GM19240 (cell line): ENCODE measurements around the gene FES.
A peak's percentile ranks its signal among the peaks of the same experiment; 100 is the strongest.
"Not testable (repeated sequence)": the region's sequence is repeated elsewhere in the genome, so short reads cannot be mapped to it uniquely, and the experiment has no call there.

ENCODE experiments used
- DNase-seq: peaks from one replicate; pipeline ENCODE4 v3.0.0; 2011; ENCODE audit warnings: low spot score; ENCODE audit not compliant: insufficient read length

FES gene

DNA sequence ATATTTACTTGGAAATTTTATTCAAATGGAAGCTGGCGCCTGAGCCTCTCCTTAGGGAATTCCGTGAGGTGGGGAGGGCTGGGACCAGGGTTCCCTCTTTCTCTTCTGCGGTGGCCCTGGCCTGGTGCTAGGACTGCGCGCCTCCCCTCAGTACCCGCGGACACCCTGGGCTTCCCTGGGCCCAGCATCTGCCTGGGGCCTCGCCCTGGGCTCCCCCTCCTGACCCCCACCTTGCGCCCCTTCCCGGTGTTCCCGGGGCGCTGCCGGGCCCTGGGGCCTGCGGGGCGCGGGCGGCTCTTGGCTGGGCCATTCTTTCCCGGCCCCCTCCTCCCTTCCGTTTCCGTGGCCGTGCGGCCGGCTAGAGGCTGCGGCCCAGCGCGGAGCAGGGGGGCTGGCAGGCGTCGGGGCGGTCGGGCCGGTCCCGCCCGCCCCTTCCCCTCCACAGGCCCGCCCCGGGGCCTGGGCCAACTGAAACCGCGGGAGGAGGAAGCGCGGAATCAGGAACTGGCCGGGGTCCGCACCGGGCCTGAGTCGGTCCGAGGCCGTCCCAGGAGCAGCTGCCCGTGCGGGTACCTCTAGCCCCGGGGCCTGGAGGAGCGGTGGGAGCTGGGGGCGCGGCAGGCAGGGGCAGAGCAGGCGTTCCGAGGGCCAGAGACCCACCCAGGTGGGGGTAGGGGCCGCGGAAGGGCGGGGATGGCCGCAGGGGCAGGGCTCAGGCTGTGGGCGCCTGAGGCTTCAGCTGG is at the start of gene FES:
TSS of gene FES (plus strand) at position 529 of the 743 bp plus-strand sequence. CDS start 542 bp downstream, outside the sequence.
- no peak for DNase-seq

GRCh38 chr15:90834626-90835025 is 49.7 kb upstream of the FES start:
- no peak for DNase-seq

DNA sequence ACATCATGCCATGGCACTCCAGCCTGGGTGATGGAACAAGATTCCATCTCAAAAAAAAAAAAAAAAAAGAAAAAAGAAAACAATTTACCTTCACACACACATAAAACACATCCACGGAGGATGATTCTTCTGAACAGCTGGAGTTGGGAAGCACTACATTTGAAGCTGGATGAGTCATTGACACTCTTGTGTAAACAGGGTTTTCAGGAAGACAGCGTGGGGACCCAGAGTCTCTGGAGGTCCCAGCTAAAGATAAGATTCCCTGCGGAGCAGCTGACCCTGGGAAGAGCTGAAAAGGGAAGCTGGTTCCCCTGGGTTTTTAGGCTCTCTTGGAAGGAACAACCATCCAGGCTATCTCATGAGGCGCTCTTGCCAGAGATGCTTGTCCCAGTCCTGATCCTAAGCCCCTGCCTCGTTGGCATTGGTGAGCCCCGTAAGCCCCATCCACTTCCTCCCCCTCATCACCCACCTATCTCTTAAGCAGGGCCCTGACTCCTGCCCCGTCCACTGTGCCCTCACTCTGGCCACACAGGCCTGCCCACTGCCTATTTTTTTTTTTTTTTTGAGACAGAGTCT is 47.9 kb upstream of the FES start:
- no peak for DNase-seq

DNA sequence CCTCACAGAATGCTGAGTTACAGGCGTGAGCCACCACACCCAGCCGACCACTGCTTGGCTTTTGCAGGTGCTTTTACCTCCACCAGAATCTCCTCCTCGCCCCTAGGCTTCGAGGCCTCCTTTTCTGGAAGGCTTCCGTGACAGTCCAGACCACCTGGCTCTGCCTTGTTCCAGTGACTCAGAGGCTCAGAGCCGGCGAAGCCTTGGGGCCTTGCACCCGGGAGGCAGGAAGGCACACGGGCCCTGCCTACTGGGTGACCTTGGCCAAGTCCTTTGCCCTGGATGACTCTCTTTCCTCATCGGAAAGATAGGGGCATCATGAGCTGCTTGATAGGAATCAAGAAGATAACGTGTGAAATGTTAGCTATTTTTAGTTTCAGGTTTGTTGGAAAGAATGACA is 47.2 kb upstream of the FES start:
- no peak for DNase-seq

- DNase-seq, result no peak
Measured at GRCh38 chr15:90838139-90838538, 46.2 kb upstream of the FES start.

GRCh38 chr15:90838544-90838943 is 45.8 kb upstream of the FES start:
- no peak for DNase-seq

GRCh38 chr15:90839187-90840071 is 44.9 kb upstream of the FES start:
- DNase-seq, result peak; percentile 62

DNA sequence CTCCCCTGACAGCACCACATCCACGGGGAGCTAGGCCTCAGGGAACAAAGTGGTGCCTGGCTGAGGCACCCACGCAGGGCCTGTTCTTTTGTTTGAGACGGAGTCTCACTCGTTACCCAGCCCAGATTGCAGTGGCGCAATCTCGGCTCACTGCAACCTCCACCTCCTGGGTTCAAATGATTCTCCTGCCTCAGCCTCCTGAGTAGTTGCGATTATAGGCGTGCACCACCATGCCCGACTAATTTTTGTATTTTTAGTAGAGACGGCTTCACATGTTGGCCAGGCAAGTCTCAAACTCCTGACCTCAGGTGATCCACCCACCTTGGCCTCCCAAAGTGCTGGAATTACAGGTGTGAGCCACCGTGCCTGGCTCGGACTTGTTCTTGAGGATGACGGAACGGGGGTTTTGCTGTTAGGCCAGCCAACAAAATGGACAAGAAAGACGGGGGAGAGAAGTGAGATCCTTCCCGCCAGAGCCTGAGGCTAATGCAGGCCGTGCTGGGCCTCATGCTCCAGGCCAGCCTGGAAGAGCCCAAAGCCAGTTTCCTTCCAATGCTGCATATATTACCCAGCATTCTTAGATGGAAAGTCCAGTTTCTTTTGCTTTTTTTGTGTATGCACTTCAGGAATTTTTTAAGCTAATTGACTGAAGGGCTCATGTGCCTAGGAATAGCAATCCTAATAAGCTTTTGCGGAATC is 44.0 kb upstream of the FES start:
- DNase-seq, result no peak

DNA sequence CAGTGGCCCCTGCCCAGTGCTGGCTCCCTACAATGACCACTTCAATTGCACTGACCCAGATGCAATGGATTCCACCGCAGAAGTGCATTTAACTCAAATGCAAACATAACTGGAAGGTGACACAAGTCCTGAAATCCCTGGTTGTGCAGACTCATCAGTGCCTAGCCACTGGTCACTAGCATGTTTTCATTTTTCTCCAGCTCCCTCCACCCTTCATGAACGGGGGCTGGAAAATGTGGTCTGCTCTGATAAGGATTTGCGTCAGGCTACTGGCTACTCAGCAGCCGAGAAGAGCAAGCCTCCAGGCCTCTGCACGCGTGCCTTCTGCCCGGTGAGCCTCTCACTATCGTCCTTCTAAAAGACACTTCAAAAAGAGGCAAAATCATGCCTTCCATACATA is 43.4 kb upstream of the FES start:
- no peak for DNase-seq

GRCh38 chr15:90844696-90845095 is 39.6 kb upstream of the FES start:
- DNase-seq, result no peak

- no peak for DNase-seq
Measured at GRCh38 chr15:90845201-90845949, 38.9 kb upstream of the FES start.

DNA sequence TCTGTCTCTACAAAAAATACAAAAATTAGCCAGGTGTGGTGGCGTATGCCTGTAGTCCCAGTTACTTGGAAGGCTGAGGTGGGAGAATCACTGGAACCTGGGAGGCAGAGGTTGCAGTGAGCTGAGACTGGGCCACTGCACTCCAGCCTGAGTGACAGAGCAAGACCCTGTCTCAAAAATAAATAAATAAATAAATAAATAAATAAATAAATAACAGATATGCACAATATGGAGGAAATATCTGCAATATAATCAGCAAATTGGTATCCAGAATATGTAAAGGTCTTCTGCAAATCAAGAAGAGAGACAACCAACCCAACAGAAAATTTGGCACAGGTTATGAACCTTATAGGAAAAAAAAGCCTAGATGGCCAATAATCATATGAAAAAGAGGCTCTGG is 34.9 kb upstream of the FES start:
- DNase-seq, result not testable (repeated sequence)

- no peak for DNase-seq
Measured at GRCh38 chr15:90851114-90851513, 33.2 kb upstream of the FES start.

- no peak for DNase-seq
Measured at GRCh38 chr15:90851940-90852339, 32.4 kb upstream of the FES start.

GRCh38 chr15:90855139-90855538 is 29.2 kb upstream of the FES start:
- no peak for DNase-seq

- no peak for DNase-seq
Measured at GRCh38 chr15:90857337-90857736, 27.0 kb upstream of the FES start.

- no peak for DNase-seq
Measured at GRCh38 chr15:90857883-90858443, 26.3 kb upstream of the FES start.

- no peak for DNase-seq
Measured at GRCh38 chr15:90859234-90860131, 24.8 kb upstream of the FES start.

DNA sequence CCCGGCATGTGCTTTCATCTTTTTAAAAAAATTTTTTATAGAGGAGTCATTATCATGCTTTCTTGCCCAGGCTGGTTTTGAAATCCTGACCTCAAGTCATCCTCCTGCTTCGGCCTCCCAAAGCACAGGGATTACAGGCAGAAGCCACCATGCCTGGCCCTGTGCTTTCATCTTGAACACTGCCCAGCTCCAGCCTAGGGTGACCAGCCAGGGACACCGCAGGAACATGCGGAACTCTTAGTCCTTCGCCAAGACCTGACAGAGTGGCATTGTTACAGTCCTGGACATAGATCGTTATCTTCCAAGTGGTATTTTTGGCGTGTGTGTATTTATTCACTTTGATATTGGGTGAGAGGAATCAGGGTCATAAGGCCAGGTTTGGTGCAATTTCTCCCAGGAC is 23.9 kb upstream of the FES start:
- DNase-seq, result no peak
